ENCODE data around the gene CSPG5.

CSPG5 gene, protein sequence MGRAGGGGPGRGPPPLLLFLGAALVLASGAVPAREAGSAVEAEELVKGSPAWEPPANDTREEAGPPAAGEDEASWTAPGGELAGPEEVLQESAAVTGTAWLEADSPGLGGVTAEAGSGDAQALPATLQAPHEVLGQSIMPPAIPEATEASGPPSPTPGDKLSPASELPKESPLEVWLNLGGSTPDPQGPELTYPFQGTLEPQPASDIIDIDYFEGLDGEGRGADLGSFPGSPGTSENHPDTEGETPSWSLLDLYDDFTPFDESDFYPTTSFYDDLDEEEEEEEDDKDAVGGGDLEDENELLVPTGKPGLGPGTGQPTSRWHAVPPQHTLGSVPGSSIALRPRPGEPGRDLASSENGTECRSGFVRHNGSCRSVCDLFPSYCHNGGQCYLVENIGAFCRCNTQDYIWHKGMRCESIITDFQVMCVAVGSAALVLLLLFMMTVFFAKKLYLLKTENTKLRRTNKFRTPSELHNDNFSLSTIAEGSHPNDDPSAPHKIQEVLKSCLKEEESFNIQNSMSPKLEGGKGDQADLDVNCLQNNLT

DNA sequence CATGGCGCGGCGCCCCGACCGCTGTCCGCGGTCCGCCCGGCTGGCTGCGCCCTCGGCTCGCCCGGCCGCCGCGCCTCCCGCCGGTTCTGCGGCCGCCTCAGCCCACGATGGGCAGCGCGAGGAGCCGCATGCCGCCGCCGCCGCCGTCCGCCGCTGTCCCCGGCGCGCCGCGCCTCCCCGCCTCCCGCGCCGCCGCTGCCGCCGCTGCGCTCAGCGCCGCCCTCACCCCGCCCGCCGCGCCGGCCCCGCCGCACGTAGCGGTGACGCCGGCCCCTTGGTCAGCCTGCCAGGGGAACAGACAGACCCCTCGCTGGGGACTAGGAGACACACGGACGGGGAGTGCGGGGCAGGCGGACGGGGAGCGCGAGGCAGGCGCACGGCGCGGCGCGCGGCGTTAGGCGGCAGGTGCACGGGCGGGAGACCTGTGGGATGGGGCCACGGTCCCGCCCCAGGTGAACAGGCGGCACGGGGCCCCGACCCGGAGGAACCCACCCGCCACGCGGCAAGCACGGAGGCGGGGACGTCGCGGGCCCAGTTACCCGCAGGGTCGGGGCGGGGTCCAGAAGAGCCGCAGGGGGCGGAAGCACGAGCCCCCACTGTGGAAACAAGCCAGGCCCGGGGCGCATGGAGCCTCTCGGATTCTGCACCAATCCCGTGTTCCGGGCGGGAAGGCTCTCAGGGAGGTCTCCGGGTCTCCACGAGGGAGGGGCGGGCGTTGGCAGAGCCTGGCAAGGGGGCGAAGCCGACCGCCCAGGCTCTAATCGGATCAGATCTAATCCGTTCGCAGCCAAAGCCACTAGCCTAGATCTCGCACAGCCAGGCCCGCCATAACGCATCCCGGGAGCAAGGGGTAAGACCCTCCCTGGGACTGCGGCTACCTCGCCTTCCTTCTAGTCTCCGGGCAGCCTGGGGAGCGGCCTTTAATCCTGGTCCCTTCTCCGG, at the start of gene CSPG5:
Gene CSPG5 (minus strand): TSS at position 175 of the 942 bp plus-strand sequence. CDS start 172 bp downstream, at position 3.
- Mint-ChIP-seq H3K4me3 (peak within 1 kb of the TSS; percentile 57), H3K36me3 (no peaks in the 10 kb centered on the region), H3K27me3 (peaks cover 4% of the 10 kb centered on the region), H3K4me1 (no peaks in the 10 kb centered on the region), H3K9me3 (no peaks in the 10 kb centered on the region), H3K27ac (no peak within 1 kb of the TSS)

- Mint-ChIP-seq H3K27me3 (no peaks in the 10 kb centered on the region), H3K4me1 (no peaks in the 10 kb centered on the region), H3K4me3 (no peak overlapping the region), H3K9me3 (no peaks in the 10 kb centered on the region), H3K27ac (no peak overlapping the region), H3K36me3 (peaks cover 14% of the 10 kb centered on the region)
These were observed 49.8 kb upstream of the CSPG5 start for GRCh38 chr3:47628426-47628825.

- Mint-ChIP-seq H3K36me3 (peaks cover 16% of the 10 kb centered on the region), H3K9me3 (no peaks in the 10 kb centered on the region), H3K4me3 (no peak overlapping the region), H3K27ac (no peak overlapping the region), H3K4me1 (no peaks in the 10 kb centered on the region), H3K27me3 (no peaks in the 10 kb centered on the region)
These were observed 44.2 kb upstream of the CSPG5 start for GRCh38 chr3:47622671-47623461.

DNA sequence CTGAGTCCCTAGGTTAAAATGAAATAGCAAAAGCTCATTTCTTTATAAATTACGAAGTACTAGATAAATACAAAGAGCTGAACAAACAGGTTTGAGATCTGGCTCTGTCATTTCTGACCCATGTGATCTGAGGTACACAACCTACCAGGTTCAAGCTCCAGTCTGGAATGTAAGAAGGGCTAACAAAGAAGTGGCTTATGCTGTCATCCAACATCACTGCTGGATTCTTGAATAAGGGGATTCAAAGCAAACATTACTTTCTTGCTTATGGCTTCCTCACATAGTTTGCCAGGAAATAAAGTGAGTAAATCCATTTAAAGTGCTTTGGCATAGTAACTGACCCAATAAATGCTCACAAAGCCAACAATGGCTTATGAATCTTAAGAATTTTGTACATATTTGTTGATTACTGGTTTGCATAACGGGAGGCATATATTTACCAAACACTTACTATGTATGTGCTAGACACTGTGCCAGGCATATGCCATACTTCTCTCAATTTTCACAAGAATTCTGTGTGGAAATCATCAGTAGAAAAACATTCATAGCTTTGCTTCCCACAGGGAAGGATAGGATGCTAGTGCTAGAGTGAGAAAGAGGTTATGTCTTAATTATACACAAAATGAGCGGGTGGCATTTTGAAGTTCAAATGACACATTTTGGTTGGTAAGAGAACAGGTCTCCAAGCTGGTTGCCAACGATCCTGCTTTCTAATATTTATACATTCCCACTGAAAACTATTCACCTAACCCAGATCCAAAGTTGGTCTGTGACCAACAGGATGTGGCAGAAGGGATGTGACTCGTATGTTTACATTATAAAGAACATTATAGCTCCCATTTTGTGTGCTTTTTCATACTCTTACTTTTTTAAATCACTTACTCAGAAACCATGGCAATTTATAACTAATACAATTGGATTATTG, 38.7 kb upstream of the CSPG5 start:
- no peaks in the 10 kb centered on the region for H3K27me3 Mint-ChIP-seq
- H3K36me3 Mint-ChIP-seq, result peaks cover 11% of the 10 kb centered on the region
- no peaks in the 10 kb centered on the region for H3K4me1 Mint-ChIP-seq
- H3K9me3 Mint-ChIP-seq, result no peaks in the 10 kb centered on the region
- no peak overlapping the region for H3K27ac Mint-ChIP-seq
- H3K4me3 Mint-ChIP-seq, result no peak overlapping the region

DNA sequence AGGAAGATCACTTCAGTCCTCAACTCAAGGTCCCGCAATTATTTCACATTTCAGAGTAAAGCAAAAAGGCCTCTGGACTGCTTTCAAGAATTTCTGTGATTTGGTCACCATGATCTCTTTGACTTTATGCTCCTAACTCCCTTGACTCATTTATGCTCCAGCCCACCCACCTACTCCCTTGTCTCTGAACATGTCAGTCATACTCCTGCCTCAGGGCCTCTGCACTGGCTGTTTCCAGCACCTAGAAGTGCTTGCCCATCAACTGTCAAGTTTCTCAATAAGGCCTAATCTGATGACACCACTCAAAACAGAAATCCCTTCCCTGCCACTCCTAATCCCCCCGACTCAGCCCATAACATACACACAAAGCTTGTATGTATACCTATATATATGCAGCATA, 36.1 kb upstream of the CSPG5 start:
- peaks cover 10% of the 10 kb centered on the region for H3K36me3 Mint-ChIP-seq
- H3K4me1 Mint-ChIP-seq, result no peaks in the 10 kb centered on the region
- H3K27me3 Mint-ChIP-seq, result no peaks in the 10 kb centered on the region

GRCh38 chr3:47613722-47614121, 35.1 kb upstream of the CSPG5 start:
- Mint-ChIP-seq H3K27me3 (no peaks in the 10 kb centered on the region), H3K27ac (no peak overlapping the region), H3K4me1 (no peaks in the 10 kb centered on the region), H3K36me3 (peaks cover 8% of the 10 kb centered on the region), H3K4me3 (no peak overlapping the region), H3K9me3 (no peaks in the 10 kb centered on the region)

More for the DNA sequence above, 36.1 kb upstream of the CSPG5 start:
- H3K9me3 Mint-ChIP-seq, result no peaks in the 10 kb centered on the region
- no peak overlapping the region for H3K27ac Mint-ChIP-seq
- H3K4me3 Mint-ChIP-seq, result no peak overlapping the region

DNA sequence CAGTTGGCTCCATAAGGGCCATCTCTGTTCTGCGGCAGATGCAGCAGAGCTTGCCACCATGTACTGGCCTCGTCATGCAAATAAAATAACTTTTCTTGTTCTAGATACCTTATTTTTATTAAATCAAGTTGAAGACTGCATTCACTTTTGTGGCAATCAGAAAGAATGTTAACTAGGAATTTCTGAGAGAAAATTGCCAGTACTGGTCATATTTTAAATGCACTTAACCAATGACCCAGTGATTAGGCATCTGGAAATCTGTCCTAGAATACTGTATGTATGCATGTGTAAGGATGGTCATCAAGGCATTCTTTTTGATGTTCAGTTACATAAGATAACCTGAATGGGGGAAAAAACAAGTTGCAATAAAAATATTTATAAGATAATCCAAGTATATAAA, 34.2 kb upstream of the CSPG5 start:
- no peak overlapping the region for H3K4me3 Mint-ChIP-seq
- H3K4me1 Mint-ChIP-seq, result no peaks in the 10 kb centered on the region
- H3K27ac Mint-ChIP-seq, result no peak overlapping the region
- peaks cover 8% of the 10 kb centered on the region for H3K36me3 Mint-ChIP-seq
- H3K9me3 Mint-ChIP-seq, result no peaks in the 10 kb centered on the region
- no peaks in the 10 kb centered on the region for H3K27me3 Mint-ChIP-seq

- no peak overlapping the region for H3K27ac Mint-ChIP-seq
- no peaks in the 10 kb centered on the region for H3K4me1 Mint-ChIP-seq
- peaks cover 8% of the 10 kb centered on the region for H3K36me3 Mint-ChIP-seq
These were observed 33.5 kb upstream of the CSPG5 start for GRCh38 chr3:47612178-47612577.

DNA sequence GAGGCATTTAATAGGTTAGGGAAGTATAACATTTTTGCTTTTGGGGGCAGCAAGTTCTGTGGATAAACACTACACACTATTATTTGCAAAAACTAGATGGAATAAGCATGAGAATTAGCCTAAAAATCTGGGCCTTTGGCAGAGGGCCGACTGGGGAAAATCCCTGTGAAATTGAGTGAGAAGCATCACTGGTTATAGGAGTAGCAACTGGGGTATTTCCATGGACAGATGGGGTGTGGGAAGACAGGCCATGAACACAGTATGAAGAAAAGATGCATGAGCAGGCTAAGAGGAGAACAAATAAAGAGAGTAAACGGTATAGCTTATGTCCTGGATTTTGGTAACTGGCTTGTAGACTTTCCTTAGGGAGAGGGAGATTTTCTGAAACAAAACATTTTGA, 32.9 kb upstream of the CSPG5 start:
- Mint-ChIP-seq H3K4me1 (no peaks in the 10 kb centered on the region), H3K4me3 (no peak overlapping the region), H3K27me3 (no peaks in the 10 kb centered on the region), H3K9me3 (no peaks in the 10 kb centered on the region), H3K36me3 (peaks cover 8% of the 10 kb centered on the region), H3K27ac (peak overlapping the region; percentile 39)

More at GRCh38 chr3:47612178-47612577, 33.5 kb upstream of the CSPG5 start:
- H3K4me3 Mint-ChIP-seq, result no peak overlapping the region
- no peaks in the 10 kb centered on the region for H3K27me3 Mint-ChIP-seq
- H3K9me3 Mint-ChIP-seq, result no peaks in the 10 kb centered on the region

DNA sequence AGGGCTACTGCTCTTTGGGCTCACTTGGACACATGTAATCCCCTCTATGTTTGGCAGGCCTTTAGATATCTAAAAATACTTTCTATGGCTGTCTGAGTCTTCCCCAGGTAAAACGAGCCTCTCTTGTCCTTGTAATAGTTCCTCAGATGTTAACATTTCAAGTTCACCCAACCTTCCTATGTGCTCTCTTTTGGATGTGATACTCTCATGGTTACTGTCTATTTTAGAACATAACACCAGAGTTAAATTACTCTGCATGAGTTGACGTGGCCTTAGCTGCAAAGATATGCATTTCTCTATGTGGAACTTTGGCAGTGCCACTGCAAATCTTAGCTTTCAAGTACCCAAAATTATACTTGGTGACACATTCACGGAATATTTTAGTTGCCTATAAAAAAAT, 31.9 kb upstream of the CSPG5 start:
- Mint-ChIP-seq H3K9me3 (no peaks in the 10 kb centered on the region), H3K4me3 (no peak overlapping the region), H3K27ac (no peak overlapping the region)

GRCh38 chr3:47607335-47607734, 28.7 kb upstream of the CSPG5 start:
- Mint-ChIP-seq H3K4me3 (no peak overlapping the region), H3K27me3 (no peaks in the 10 kb centered on the region), H3K9me3 (no peaks in the 10 kb centered on the region), H3K36me3 (peaks cover 10% of the 10 kb centered on the region), H3K4me1 (peaks cover 3% of the 10 kb centered on the region), H3K27ac (no peak overlapping the region)

More for the DNA sequence above, 31.9 kb upstream of the CSPG5 start:
- Mint-ChIP-seq H3K36me3 (peaks cover 8% of the 10 kb centered on the region), H3K27me3 (no peaks in the 10 kb centered on the region), H3K4me1 (no peaks in the 10 kb centered on the region)

DNA sequence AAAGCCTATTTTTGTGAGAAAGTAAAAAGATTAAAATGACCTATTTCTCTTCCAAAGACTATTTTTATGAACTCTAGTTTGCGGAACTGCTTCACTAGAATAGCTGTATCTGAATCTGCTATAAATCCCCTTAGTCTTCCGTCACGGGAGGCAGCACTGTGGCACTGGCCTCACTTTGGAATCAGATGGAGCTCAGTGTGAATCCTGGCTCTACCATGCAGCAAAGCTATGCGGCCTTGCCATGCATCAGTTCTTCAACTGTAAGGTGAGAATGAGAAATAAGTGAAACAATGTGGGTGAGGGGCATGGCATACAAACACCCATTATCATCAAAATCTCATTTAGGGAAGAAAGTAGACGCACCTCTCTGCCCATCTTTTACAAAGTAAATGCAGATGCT, 27.5 kb upstream of the CSPG5 start:
- H3K36me3 Mint-ChIP-seq, result peaks cover 6% of the 10 kb centered on the region
- no peaks in the 10 kb centered on the region for H3K27me3 Mint-ChIP-seq

DNA sequence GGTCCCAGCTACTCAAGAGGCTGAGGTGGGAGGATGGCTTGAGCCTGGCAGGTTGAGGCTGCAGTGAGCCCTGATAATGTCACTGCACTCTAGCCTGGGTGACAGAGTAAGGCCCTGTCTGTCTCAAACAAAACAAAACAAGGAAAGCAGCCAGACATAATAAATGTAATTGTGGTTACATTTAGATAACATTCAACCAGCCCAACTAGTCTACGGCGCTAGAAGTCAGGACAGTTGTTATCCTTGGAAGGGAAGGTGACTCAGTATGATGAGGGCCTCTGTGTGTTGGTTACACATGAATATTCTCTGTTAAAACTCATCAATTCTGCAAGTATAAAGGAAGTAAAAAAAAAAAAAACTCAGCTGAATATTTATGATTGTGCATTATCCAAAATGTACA, 27.0 kb upstream of the CSPG5 start:
- peaks cover 8% of the 10 kb centered on the region for H3K36me3 Mint-ChIP-seq

More for the DNA sequence above, 27.5 kb upstream of the CSPG5 start:
- Mint-ChIP-seq H3K9me3 (no peaks in the 10 kb centered on the region), H3K4me3 (no peak overlapping the region), H3K27ac (no peak overlapping the region), H3K4me1 (peaks cover 3% of the 10 kb centered on the region)

GRCh38 chr3:47604145-47604544, 25.5 kb upstream of the CSPG5 start:
- Mint-ChIP-seq H3K27ac (no peak overlapping the region), H3K36me3 (peaks cover 6% of the 10 kb centered on the region), H3K4me3 (no peak overlapping the region), H3K4me1 (peaks cover 3% of the 10 kb centered on the region), H3K9me3 (no peaks in the 10 kb centered on the region), H3K27me3 (no peaks in the 10 kb centered on the region)

More for the DNA sequence above, 27.0 kb upstream of the CSPG5 start:
- H3K4me1 Mint-ChIP-seq, result peaks cover 3% of the 10 kb centered on the region
- no peak overlapping the region for H3K27ac Mint-ChIP-seq
- no peaks in the 10 kb centered on the region for H3K9me3 Mint-ChIP-seq
- H3K27me3 Mint-ChIP-seq, result no peaks in the 10 kb centered on the region
- H3K4me3 Mint-ChIP-seq, result no peak overlapping the region
